NAMALWA (cell line): Measurements from ENCODE around the gene CAPZA1.

Source experiments
- DNase-seq: peaks from one replicate; pipeline ENCODE4 v3.0.0-alpha.2; 2015; ENCODE audit warnings: low spot score

Gene CAPZA1

DNA sequence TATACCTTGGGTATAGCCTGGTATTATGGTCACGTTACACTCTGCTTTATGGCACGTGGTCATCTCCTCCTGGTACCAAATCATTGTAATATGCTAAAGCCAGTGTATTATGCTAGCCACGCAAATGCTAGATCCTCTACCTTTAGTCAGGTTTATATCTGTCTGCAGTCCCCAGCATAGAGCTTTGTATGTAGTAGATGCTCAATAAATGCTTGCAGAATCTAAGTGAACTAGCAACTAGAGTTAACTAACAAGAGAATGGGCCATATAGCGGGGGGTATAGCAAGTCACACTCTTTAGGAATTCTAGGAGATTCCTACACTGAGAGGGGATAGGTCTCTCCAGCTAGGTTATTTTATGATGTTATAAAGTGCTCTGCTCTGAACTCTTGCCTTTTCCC lies 57.9 kb downstream of the CAPZA1 start:
- no peak for DNase-seq

DNA sequence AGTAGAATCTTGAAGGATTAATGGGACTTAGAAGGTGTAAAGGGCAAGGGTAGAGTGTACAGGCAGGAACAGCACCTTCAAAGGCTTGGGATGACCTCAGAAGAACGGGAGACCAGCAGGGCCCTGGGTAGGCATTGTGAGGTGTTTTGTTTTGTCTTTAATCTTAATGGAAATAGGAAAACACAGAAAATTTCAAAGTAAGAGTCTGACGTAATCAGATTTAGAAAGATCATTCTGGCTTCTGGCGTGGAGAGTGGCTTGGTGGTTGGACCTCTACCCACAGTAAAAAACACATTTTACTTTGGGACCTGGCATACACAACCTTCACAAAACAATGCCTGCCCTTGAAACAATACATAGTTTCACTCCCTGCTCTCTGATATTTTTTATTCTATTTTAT lies 59.0 kb downstream of the CAPZA1 start:
- no peak for DNase-seq

DNA sequence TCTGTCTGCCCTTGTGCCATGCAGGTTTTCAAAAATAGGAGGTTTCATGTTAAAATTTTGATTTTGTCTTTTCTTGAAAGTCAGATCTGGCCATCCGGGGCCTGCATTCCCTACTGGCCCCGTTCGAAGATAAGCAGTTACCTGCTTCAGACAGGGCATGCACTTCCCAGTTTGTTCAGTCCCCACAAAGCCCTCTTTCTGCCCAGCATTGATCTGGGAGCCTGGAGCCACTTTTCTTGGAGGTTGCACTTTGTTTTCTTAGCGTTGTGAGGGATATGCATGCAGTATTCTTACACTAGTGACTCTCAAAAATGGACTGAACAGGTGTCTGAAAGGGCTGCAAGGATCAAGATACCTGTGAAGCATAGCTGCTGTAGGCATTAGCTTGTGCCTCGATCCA lies 66.3 kb downstream of the CAPZA1 start:
- DNase-seq = no peak

DNA sequence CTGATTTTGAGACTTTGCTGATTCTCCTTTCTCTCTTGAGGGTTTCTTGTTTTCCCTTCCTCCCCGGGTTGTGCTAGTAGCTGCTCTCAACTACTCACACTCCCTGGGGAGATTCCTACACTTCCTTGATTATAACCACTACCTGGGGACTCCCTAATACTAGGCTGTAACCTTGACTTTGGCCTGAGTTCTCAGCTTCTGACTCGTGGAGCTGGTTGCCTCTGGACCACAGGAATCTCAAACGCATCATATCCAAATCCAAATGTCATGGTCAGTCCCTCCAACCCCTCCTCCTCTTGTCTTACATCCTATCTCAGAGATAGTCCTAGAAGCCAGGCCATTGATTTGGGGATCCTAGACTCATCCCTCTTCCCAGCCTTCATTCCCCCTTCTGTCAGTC lies 66.8 kb downstream of the CAPZA1 start:
- DNase-seq = no peak

DNA sequence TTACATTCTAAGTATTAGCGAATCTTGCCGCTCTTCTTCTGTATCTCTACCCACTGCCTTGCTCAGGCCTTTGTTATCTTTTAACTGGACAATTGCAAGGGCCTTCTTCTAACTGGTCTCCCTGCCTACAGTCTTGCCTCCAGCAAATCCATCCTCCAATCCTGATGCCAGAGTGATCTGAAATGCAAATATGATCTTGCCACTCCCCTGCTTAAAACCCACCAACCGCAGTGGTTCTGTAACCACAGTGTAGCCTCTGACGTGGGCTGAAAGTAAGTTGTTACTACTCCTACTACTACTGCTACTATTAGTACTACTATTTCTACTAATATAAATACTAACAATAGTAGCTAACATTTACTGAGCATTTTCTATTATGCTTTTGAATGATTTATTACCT lies 67.2 kb downstream of the CAPZA1 start:
- no peak for DNase-seq

DNA sequence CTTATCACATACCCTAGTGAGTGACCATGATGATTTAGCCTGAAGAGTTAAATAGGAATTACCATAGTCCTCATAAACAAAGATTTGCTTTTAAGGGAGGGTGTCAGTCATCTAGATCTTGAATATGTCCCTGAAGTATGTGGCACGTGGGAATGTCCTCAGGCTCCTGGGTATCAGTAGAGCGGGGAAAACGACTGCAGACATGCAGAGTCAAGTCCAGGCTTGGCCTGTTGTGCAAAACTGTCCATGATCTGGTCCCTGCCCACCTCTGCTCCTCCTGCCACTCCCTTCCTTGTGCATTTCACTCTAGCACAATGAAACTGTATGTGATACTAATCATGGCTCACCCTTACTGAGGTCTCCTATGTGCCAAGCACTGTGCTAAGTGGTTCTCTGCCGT lies 67.7 kb downstream of the CAPZA1 start:
- DNase-seq = no peak

DNA sequence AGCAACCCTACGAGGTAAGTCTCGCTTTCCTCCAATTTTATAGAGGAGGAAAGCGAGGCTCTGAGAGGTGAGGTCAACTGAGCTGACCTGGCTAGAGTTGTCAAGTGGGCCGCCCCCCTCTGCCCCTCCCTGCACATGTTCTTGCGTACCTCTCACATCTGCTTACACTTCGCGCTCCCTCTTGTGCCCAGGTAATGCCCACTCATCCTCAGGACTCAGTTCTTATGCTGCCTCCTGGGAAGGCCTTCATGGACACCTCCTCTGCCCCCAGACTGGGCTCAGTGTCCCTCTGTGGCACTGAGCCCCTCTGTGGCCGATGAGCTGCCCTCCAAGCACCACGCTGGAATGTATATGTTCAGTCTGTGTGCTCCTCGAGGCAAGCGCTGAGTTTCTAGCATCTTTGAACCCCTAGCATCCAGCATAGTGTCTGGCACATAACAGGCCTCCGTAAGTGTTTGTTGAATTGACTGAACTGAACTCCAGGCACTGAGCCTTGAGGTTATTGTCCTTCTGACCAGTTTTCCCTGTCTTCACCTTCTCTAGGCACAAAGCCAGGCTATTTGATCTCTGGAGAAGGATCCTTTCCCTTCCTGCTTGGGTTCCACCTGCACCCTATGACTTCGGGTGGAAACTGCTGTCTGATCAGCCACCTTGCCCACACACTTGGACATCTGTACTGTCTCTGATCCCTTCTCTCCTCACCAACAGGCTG lies 68.3 kb downstream of the CAPZA1 start:
- DNase-seq = no peak

DNA sequence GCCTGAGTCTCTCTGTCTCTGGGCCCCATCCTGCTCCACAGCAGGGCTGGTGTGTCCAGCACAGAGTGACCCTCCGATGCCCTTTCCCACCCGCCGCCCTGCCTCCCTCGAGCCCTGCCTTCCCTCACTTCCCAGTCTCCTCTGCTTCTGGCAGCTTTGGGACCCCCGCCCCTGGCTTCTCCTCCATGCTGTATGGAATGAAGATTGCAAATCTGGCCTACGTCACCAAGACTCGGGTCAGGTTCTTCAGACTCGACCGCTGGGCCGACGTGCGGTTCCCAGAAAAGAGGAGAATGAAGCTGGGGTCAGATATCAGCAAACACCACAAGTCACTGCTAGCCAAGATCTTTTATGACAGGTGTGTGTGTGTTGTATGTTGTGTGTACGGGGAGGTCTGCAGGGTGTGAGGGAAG lies 69.2 kb downstream of the CAPZA1 start:
- DNase-seq = no peak

DNA sequence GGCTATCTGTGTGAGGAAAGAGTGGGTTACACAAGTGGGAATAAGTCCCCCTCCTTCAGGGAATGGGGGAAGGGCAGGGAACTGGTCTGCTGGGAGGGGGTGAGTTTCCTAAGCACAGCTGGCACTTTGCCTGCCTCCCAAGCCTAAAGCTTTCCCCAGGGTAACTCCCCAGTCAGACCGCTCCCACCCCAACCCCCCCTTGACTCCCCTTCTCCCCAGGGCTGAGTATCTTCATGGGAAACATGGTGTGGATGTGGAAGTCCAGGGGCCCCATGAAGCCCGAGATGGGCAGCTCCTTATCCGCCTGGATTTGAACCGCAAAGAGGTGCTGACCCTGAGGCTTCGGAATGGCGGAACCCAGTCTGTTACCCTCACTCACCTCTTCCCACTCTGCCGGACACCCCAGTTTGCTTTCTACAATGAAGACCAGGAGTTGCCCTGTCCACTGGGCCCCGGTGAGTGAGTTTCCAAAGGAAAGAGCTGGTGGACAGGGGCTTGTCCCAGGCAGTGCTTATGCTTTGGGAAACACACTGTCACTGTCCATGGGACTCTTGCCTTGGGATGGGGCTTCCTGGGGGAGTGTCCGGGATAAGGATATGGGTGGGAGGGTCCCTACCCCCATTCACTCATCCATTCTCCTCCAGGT lies 69.7 kb downstream of the CAPZA1 start:
- DNase-seq = no peak

DNA sequence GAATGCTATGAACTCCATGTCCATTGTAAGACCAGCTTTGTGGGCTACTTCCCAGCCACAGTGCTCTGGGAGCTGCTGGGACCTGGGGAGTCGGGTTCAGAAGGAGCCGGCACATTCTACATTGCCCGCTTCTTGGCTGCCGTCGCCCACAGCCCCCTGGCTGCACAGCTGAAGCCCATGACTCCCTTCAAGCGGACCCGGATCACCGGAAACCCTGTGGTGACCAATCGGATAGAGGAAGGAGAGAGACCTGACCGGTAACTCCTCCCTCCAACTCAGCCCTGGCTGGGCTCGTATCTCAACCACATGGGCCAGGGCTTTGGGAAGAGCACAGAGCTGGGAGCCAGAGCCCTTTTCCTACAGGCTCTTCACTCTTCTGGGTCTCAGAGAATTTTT lies 70.2 kb downstream of the CAPZA1 start:
- DNase-seq = no peak

DNA sequence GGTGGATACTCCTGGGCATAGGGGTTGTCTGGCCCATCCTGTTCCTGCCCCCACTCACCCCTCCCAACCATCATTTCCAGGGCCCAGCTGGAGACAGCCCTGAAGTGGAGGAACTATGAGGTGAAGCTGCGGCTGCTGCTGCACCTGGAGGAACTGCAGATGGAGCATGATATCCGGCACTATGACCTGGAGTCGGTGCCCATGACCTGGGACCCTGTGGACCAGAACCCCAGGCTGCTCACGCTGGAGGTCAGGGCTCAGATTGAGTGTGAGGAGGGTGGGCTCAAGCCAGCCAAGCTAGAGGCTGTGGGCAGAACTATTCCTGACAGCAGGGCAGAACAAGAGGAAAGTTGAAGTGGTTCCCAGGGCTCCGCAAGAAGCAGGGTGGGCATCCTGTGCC lies 73.0 kb downstream of the CAPZA1 start:
- DNase-seq = no peak

DNA sequence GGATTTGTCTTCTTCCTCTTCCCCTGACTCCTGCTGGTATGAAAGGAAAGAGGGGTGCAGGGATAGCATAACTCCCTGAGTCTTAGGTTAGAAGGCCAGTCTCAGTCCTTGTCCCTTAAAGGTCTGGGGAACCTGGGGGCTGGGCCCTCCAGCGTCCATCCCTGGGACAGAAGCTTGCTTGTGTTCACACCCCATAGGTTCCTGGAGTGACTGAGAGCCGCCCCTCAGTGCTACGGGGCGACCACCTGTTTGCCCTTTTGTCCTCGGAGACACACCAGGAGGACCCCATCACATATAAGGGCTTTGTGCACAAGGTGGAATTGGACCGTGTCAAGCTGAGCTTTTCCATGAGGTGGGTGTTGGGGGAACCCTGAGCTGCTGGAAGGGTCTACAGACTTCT lies 74.2 kb downstream of the CAPZA1 start:
- no peak for DNase-seq

DNA sequence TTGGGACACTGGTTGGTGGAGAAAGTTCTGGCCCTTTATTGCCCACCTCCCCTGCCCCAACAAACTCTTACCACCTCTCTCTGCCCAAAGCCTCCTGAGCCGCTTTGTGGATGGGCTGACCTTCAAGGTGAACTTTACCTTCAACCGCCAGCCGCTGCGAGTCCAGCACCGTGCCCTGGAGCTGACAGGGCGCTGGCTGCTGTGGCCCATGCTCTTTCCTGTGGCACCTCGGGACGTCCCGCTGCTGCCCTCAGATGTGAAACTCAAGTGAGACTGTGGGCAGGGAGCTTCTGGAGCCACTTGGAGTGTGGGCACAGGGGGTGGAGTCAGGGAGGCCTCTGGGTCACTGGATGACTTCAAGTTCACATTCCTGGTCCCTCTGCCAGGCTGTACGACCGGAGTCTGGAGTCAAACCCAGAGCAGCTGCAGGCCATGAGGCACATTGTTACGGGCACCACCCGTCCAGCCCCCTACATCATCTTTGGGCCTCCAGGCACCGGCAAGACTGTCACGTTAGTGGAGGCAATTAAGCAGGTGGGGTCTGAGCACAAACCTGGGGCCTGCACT lies 74.8 kb downstream of the CAPZA1 start:
- no peak for DNase-seq

DNA sequence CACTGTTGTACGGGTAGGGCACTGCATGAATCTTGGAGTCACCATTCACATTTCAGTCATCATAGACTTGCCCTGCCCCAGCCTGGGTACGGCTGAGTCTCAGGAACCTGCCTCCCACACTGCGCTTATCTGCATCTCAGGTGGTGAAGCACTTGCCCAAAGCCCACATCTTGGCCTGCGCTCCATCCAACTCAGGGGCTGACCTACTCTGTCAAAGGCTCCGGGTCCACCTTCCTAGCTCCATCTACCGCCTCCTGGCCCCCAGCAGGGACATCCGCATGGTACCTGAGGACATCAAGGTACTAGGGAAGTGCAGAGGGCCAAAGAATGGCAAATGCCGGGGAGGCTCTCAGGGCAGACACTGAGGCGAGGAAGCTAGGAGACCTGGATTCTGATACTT lies 75.6 kb downstream of the CAPZA1 start:
- no peak for DNase-seq

DNA sequence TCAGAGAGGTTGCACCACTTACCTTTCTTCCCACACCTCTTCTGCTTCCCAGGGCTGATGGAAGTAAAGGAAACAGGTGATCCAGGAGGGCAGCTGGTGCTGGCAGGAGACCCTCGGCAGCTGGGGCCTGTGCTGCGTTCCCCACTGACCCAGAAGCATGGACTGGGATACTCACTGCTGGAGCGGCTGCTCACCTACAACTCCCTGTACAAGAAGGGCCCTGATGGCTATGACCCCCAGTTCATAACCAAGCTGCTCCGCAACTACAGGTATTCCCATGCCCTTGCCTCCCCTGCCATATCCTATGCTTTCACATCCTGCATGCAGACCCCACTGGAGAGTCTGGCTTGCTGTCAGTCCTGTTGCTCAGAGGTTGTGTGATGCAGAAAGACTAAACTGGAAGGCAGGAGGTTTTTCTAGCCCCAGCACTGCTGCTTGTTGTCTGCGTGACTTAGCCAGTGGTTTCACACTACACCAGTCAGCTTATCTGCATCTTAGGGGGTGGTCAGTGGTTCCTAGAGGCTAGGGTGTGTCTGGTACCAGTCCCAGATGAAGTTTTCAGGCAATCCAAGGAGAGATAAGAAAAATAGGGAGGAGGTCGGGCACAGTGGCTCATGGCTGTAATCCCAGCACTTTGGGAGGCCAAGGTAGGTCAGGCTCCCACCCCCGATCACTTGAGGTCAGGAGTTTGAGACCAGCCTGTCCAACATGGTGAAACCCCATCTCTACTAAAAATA lies 77.1 kb downstream of the CAPZA1 start:
- no peak for DNase-seq

DNA sequence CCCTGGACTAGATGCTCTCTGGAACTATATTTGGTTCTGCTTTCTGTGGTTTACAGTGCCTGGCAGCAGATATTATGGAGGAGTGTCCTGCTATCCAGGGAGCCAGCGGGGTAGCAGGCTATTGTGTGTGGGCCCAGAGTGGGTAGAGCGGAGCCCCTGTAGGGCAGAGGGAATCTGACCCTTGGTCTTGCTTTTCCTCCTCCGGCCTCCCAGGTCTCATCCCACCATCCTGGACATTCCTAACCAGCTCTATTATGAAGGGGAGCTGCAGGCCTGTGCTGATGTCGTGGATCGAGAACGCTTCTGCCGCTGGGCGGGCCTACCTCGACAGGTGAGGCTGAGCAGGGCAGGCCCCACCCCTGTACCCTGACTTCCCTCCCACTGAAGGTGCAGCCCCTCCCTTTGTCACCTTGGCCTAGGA lies 78.2 kb downstream of the CAPZA1 start:
- no peak for DNase-seq

DNA sequence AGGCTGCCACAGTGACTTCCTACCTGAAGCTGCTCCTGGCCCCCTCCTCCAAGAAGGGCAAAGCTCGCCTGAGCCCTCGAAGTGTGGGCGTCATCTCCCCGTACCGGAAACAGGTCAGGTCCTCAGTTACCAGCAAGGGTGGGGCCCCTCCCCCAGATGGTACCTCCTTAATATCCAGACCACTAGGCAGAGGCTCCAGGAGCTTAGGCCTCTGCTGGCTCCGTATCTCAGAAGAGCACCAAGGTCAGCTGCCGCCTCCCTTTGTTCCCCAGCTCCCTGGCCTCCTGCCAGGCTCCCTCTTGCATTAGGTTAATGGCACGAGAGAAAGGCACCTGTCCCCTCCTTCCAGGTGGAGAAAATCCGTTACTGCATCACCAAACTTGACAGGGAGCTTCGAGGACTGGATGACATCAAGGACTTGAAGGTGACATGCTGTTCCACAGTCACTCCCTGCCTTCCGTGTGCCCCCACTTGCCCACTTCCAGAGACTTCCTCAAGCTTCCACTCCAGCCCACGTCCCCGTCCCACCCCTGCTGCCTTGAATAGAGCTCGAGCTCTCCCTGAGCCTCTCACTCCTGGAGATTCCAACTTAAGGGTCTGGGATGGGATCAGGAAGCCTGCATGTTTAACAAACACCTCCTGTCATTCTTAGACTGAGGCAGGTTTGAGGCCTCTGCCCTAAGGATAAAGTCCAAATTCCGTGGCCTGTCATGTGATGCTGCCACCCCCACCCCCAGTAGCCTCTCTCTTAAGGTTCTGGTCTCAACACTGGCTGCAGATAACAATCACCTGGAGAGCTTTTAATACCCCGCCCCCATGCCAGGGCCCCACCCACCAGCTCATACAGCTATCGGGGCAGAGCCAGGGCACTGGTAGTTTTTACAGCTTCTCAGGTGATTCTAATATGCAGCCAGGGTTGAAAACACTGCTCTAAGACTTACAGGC lies 79.0 kb downstream of the CAPZA1 start:
- no peak for DNase-seq

DNA sequence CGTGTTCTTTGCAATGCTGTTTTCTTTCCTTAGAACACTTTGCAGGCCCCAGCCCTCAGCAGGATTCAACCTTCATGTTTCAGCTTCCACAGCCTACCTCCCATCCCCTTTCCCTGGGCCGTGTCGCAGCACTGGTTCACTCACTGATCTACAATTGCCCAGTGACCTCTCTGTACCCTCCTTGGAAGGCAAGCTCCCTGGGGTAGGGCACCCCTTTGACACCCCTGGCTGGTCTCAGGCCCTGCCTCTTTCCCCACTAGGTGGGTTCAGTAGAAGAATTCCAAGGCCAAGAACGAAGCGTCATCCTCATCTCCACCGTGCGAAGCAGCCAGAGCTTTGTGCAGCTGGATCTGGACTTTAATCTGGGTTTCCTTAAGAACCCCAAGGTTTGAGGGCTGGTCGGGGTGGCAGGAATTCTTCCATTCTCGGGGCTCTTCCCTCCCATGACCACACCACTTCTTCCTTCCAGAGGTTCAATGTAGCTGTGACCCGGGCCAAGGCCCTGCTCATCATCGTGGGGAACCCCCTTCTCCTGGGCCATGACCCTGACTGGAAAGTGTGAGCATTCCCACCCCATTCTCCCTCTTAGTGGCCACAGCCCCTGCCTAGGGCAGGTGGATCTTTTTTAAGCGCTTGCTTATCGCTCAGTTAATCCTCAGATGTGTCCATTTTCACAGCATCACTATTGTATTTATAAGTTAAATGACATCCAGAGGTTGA lies 80.0 kb downstream of the CAPZA1 start:
- DNase-seq = no peak

DNA sequence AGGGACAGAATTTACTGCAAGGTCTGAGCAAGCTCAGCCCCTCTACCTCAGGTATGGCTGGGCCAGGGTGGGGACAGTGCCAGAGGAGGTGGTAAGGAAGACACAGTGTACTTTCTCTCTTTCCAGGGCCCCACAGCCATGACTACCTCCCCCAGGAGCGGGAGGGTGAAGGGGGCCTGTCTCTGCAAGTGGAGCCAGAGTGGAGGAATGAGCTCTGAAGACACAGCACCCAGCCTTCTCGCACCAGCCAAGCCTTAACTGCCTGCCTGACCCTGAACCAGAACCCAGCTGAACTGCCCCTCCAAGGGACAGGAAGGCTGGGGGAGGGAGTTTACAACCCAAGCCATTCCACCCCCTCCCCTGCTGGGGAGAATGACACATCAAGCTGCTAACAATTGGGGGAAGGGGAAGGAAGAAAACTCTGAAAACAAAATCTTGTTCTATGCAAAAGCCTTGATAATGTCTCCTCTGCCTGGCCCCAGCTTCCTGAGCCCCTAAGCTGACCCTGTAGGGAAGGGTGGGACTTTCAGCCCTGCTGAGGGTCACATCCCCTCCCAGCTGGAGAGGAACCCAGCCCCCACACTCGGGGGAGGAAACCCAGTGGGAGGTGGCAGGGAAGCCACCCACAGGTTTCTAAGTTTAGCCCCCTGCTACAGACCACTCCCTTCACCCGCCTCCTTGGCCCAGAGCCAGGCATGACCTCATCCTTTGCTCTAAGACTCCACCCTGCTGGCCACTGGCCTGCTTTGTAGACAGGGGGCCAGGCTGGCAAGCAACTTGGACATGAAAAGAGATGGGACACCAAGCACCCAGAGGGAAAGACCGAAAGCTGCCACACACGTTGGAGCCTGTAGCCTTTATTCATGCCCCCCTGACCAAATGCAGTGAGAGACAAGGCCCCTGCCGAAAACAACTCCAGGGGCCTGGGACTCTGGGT lies 80.9 kb downstream of the CAPZA1 start:
- peak; percentile 91 for DNase-seq
